ENCODE measurements around the gene ME3. TPM values are rescaled to one million over a fixed set of nuclear protein-coding genes. Genes with fewer than 3 reads are reported as not detected.

The ME3 gene
- total RNA-seq, 4 donors from 2014 or later, result 11.0 to 47.8 (median 44.1) TPM

GRCh38 chr11:86574493-86575207 lies 97.8 kb downstream of the ME3 start:
- no peaks in the 10 kb centered on the region for H3K36me3 ChIP-seq
- 57 to 60% methylated on average over 4 to 5 of the region's 5 CpGs for WGBS, 2 donors (ENCODE audit: low coverage in 1 of 2)
- no peaks in the 10 kb centered on the region for H3K9me3 ChIP-seq
- H3K27ac ChIP-seq, result no peak overlapping the region
- H3K4me1 ChIP-seq, result peaks cover 10 to 35% (median 19%) of the 10 kb centered on the region in 3 donors
- H3K4me3 ChIP-seq, result no peak overlapping the region
- no peaks in the 10 kb centered on the region for H3K27me3 ChIP-seq
- no peak for TF ChIP-seq EP300 (IDR thresholded peaks at IDR 0.05)
- no peak for TF ChIP-seq POLR2AphosphoS5 (IDR thresholded peaks at IDR 0.05)
- TF ChIP-seq POLR2A (IDR thresholded peaks at IDR 0.05), result no peak
- no peak for TF ChIP-seq CTCF (IDR thresholded peaks at IDR 0.05)
- no peak for ATAC-seq

- Histone ChIP-seq H3K36me3 (no peaks in the 10 kb centered on the region), H3K27me3 (no peaks in the 10 kb centered on the region), H3K4me1 (peaks cover 3 to 23% (median 4%) of the 10 kb centered on the region in 3 donors), H3K9me3 (no peaks in the 10 kb centered on the region), H3K27ac (no peak overlapping the region), H3K4me3 (no peak overlapping the region)
- no peak for ATAC-seq
- no peak for TF ChIP-seq POLR2A (IDR thresholded peaks at IDR 0.05)
- TF ChIP-seq CTCF (IDR thresholded peaks at IDR 0.05), result peak in 1 of 4 experiments; percentile 10
- WGBS, 2 donors (ENCODE audit: low coverage in 1 of 2), result 100% methylated on average over 1 to 3 of the region's 5 CpGs
Measured at GRCh38 chr11:86571273-86571948, 101.0 kb downstream of the ME3 start.

- no peaks in the 10 kb centered on the region for H3K9me3 ChIP-seq
- no peak for ATAC-seq
- WGBS, 2 donors (ENCODE audit: low coverage in 1 of 2), result 80 to 100% methylated on average over 2 to 3 of the region's 3 CpGs
- H3K4me3 ChIP-seq, result no peak overlapping the region
- H3K27me3 ChIP-seq, result no peaks in the 10 kb centered on the region
- H3K27ac ChIP-seq, result no peak overlapping the region
- TF ChIP-seq POLR2A (IDR thresholded peaks at IDR 0.05) (no peak), EP300 (IDR thresholded peaks at IDR 0.05) (no peak), POLR2AphosphoS5 (IDR thresholded peaks at IDR 0.05) (no peak), CTCF (IDR thresholded peaks at IDR 0.05) (no peak)
- H3K4me1 ChIP-seq, result peaks cover 3 to 27% (median 4%) of the 10 kb centered on the region in 3 donors
- no peaks in the 10 kb centered on the region for H3K36me3 ChIP-seq
Measured at GRCh38 chr11:86570451-86570850, 102.0 kb downstream of the ME3 start.

- H3K36me3 ChIP-seq, result no peaks in the 10 kb centered on the region
- H3K27me3 ChIP-seq, result no peaks in the 10 kb centered on the region
- no peaks in the 10 kb centered on the region for H3K9me3 ChIP-seq
- no peak overlapping the region for H3K4me3 ChIP-seq
- TF ChIP-seq POLR2AphosphoS5 (IDR thresholded peaks at IDR 0.05), result peak; percentile 17
- no peak for TF ChIP-seq EP300 (IDR thresholded peaks at IDR 0.05)
- no peak for TF ChIP-seq POLR2A (IDR thresholded peaks at IDR 0.05)
- TF ChIP-seq CTCF (IDR thresholded peaks at IDR 0.05), result no peak
- no peak overlapping the region for H3K27ac ChIP-seq
- no peak for ATAC-seq
- H3K4me1 ChIP-seq, result peaks cover 3 to 27% (median 4%) of the 10 kb centered on the region in 3 donors
- WGBS, 2 donors (ENCODE audit: low coverage in 1 of 2), result 61 to 71% methylated on average over 4 to 5 of the region's 5 CpGs
Measured at GRCh38 chr11:86570020-86570419, 102.4 kb downstream of the ME3 start.

- ATAC-seq, result no peak
- Histone ChIP-seq H3K36me3 (no peaks in the 10 kb centered on the region), H3K9me3 (no peaks in the 10 kb centered on the region), H3K4me1 (peaks cover 3 to 27% (median 4%) of the 10 kb centered on the region in 3 donors), H3K4me3 (no peak overlapping the region), H3K27ac (no peak overlapping the region), H3K27me3 (no peaks in the 10 kb centered on the region)
- WGBS, 2 donors (ENCODE audit: low coverage in 1 of 2), result 73 to 91% methylated on average over 3 to 7 of the region's 7 CpGs
- TF ChIP-seq EP300 (IDR thresholded peaks at IDR 0.05) (no peak), CTCF (IDR thresholded peaks at IDR 0.05) (no peak), POLR2AphosphoS5 (IDR thresholded peaks at IDR 0.05) (no peak), POLR2A (IDR thresholded peaks at IDR 0.05) (no peak)
Measured at GRCh38 chr11:86569109-86569508, 103.3 kb downstream of the ME3 start.

All from gastroesophageal sphincter (tissue), 4 donors.